OCI-LY1 (cell line): ENCODE measurements around the gene PEX5L.

Source experiments
- H2AFZ ChIP-seq: fragments of 200-600 bp; sonication (generic), shearing (Covaris generic); 2 replicates; pipeline ENCODE4 v1.6.0; 2014; ENCODE audit warnings: antibody characterized with exemption, mild to moderate bottlenecking, low read length
- H3F3A ChIP-seq: fragments of 200-600 bp; sonication (generic), shearing (Covaris generic); 2 replicates; pipeline ENCODE4 v1.6.0; 2014; ENCODE audit warnings: mild to moderate bottlenecking, antibody characterized with exemption, low read length, moderate library complexity; ENCODE audit not compliant: insufficient read depth
- H3K27ac ChIP-seq: fragments of 200-600 bp; sonication (generic); 2 replicates; pipeline ENCODE4 v1.5.1; 2014; ENCODE audit warnings: low read length, mixed run types, mild to moderate bottlenecking, low read depth; ENCODE audit not compliant: poor library complexity, severe bottlenecking
- H3K27me3 ChIP-seq: fragments of 200-600 bp; sonication (generic); 2 replicates; pipeline ENCODE4 v1.6.0; 2014; ENCODE audit warnings: antibody characterized with exemption, mild to moderate bottlenecking, low read length, moderate library complexity; ENCODE audit not compliant: insufficient read depth
- H3K36me3 ChIP-seq: fragments of 200-600 bp; sonication (generic); 2 replicates; pipeline ENCODE4 v1.6.1; 2014; ENCODE audit warnings: mild to moderate bottlenecking, antibody characterized with exemption, low read length, moderate library complexity, mixed read lengths; ENCODE audit not compliant: insufficient read depth
- H3K4me1 ChIP-seq: fragments of 200-600 bp; sonication (generic); 2 replicates; pipeline ENCODE4 v1.5.1; 2014; ENCODE audit warnings: mild to moderate bottlenecking, low read length, moderate library complexity; ENCODE audit not compliant: insufficient read depth, severe bottlenecking
- H3K4me2 ChIP-seq: fragments of 200-600 bp; sonication (generic), shearing (Covaris generic); 2 replicates; pipeline ENCODE4 v1.6.1; 2014; ENCODE audit warnings: low read length
- H3K4me3 ChIP-seq: fragments of 200-600 bp; sonication (generic); 2 replicates; pipeline ENCODE4 v1.5.1; 2014; ENCODE audit warnings: low read length, low read depth, mild to moderate bottlenecking, mixed read lengths; ENCODE audit not compliant: poor library complexity, severe bottlenecking
- H3K79me2 ChIP-seq: fragments of 200-600 bp; shearing (Covaris generic); 2 replicates; pipeline ENCODE4 v1.6.1; 2016; ENCODE audit warnings: mixed run types, low read length, mixed read lengths; ENCODE audit not compliant: insufficient read depth
- H3K9ac ChIP-seq: fragments of 200-600 bp; sonication (generic), shearing (Covaris generic); 2 replicates; pipeline ENCODE4 v1.6.1; 2014; ENCODE audit warnings: mild to moderate bottlenecking, low read length, mixed read lengths
- H3K9me2 ChIP-seq: fragments of 200-600 bp; sonication (generic), shearing (Covaris generic); 2 replicates; pipeline ENCODE4 v1.6.1; 2014; ENCODE audit warnings: low read depth, mild to moderate bottlenecking, low read length, mixed read lengths
- H3K9me3 ChIP-seq: fragments of 200-600 bp; shearing (Covaris generic); 2 replicates; pipeline ENCODE4 v1.6.1; 2014; ENCODE audit warnings: low read length, mixed read lengths
- H4K20me1 ChIP-seq: fragments of 200-600 bp; sonication (generic), shearing (Covaris generic); 2 replicates; pipeline ENCODE4 v1.6.0; 2016; ENCODE audit warnings: mild to moderate bottlenecking, low read length; ENCODE audit not compliant: insufficient read depth
- CTCF ChIP-seq: fragments of 200-600 bp; sonication (generic), shearing (Covaris generic); IDR thresholded peaks from 2 replicates; pipeline ENCODE4 v1.5.1; 2017; ENCODE audit warnings: mild to moderate bottlenecking, antibody characterized with exemption, low read length, moderate library complexity, mixed read lengths
- EZH2 ChIP-seq: fragments of 200-600 bp; sonication (generic), shearing (Covaris generic); IDR thresholded peaks from 2 replicates; pipeline ENCODE4 v1.8.0; 2017; ENCODE audit warnings: borderline replicate concordance, mixed run types, mild to moderate bottlenecking, antibody characterized with exemption, low read length, moderate library complexity, mixed read lengths

PEX5L gene

GRCh38 chr3:180048103-180048502, 11.4 kb upstream of the PEX5L start:
- Histone ChIP-seq H3F3A (no peaks in the 10 kb centered on the region; the same call in 1 of the 2 replicates), H4K20me1 (no peaks in the 10 kb centered on the region), H3K27me3 (no peaks in the 10 kb centered on the region), H3K27ac (no peak overlapping the region), H3K4me1 (peaks cover 21% of the 10 kb centered on the region), H3K9me2 (no peaks in the 10 kb centered on the region), H3K9ac (no peak overlapping the region), H2AFZ (no peak overlapping the region), H3K4me3 (no peak overlapping the region), H3K79me2 (no peaks in the 10 kb centered on the region), H3K36me3 (no peaks in the 10 kb centered on the region), H3K9me3 (no peaks in the 10 kb centered on the region), H3K4me2 (no peak overlapping the region)
- TF ChIP-seq EZH2: no peak

DNA sequence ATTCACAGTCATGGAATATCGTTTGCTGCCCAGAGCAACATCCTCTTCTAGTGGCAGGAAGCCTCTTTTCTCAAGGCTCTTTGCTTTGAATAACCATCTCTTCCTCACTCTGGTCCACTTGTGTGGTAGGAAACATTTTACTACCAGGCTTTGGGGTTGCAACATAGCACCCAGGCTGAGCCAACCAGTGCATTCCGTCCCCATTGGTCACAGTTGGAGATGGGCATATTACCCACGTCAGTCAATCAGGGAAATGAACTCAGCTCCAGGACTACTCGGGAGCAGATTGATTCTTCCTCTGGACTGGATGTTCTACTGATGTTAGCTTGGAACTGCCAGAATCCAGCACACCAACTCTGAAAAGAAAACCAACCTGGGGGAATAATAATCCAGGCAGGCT, 4.2 kb upstream of the PEX5L start:
- Histone ChIP-seq H2AFZ (no peak overlapping the region; the same call in 1 of the 2 replicates), H3K4me2 (no peak overlapping the region), H3K9me2 (no peaks in the 10 kb centered on the region), H3K36me3 (no peaks in the 10 kb centered on the region), H3K79me2 (no peaks in the 10 kb centered on the region), H3K27ac (no peak overlapping the region), H3F3A (no peaks in the 10 kb centered on the region; the same call in 1 of the 2 replicates), H3K4me3 (no peak overlapping the region), H4K20me1 (no peaks in the 10 kb centered on the region), H3K9ac (no peak overlapping the region), H3K4me1 (peaks cover 2% of the 10 kb centered on the region), H3K9me3 (no peaks in the 10 kb centered on the region), H3K27me3 (no peaks in the 10 kb centered on the region)
- TF ChIP-seq EZH2: no peak

GRCh38 chr3:180036092-180036670, 556 bp downstream of the PEX5L start:
- Histone ChIP-seq H4K20me1 (no peaks in the 10 kb centered on the region), H3K9me3 (peaks cover 4% of the 10 kb centered on the region; the same call in 1 of the 2 replicates), H2AFZ (no peak overlapping the region), H3K9ac (no peak overlapping the region), H3F3A (no peaks in the 10 kb centered on the region), H3K4me2 (no peak overlapping the region), H3K4me1 (peaks cover 4% of the 10 kb centered on the region), H3K27me3 (no peaks in the 10 kb centered on the region), H3K36me3 (no peaks in the 10 kb centered on the region), H3K9me2 (no peaks in the 10 kb centered on the region), H3K27ac (no peak overlapping the region), H3K4me3 (no peak overlapping the region), H3K79me2 (no peaks in the 10 kb centered on the region)
- no peak for TF ChIP-seq CTCF
- TF ChIP-seq EZH2: no peak

DNA sequence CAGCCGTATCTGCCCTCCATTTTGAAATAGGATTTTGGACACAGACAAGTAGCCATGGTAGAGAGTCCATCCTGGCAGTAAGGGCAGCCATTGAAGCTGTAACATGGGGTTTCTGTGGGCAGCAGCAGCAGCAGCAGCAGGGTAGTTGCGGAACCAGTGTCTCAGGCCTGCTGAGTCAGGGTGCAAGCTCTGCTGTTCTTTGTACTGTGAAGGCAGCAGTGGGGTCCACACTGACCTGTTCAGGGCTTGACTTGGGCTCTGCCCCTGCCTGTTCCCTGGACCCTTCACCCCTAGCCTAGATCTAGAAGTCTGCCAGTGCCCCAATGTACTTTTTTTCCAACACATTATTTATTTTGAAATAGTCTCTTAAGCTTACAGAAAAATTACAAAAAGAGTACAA, 9.7 kb downstream of the PEX5L start:
- Histone ChIP-seq H3K79me2 (no peaks in the 10 kb centered on the region), H3K4me3 (no peak overlapping the region)

More for the DNA sequence above, 9.7 kb downstream of the PEX5L start:
- Histone ChIP-seq H3K9me2 (no peaks in the 10 kb centered on the region), H3F3A (no peaks in the 10 kb centered on the region), H3K27ac (no peak overlapping the region), H2AFZ (peak overlapping the region; percentile 14; the same call in 1 of the 2 replicates), H3K36me3 (no peaks in the 10 kb centered on the region), H4K20me1 (no peaks in the 10 kb centered on the region), H3K9me3 (peaks cover 1% of the 10 kb centered on the region; the same call in 1 of the 2 replicates), H3K27me3 (no peaks in the 10 kb centered on the region), H3K9ac (no peak overlapping the region), H3K4me2 (no peak overlapping the region), H3K4me1 (no peaks in the 10 kb centered on the region)
- TF ChIP-seq EZH2 (no peak), CTCF (no peak)
